Activated naive CD4-positive, alpha-beta T cell treated with anti-CD3 and anti-CD28 coated beads for 36 hours (primary cell): ENCODE data around the gene CD28. TPM values are rescaled to one million over a fixed set of nuclear protein-coding genes. Genes with fewer than 3 reads are reported as not detected.
"Not testable (repeated sequence)": the region's sequence is repeated elsewhere in the genome, so short reads cannot be mapped to it uniquely, and the experiment has no call there.

ENCODE experiments used
- CTCF ChIA-PET: fragments of 350-600 bp; sonication (Branson Sonifier 250); formaldehyde crosslinking; loops from one replicate; lab custom pipeline; 2021; ENCODE audit warnings: antibody characterized with exemption; lab: Charles Lee
- DNase-seq: peaks from one replicate; pipeline ENCODE4 v3.0.0-alpha.2; 2020
- H3K27ac Mint-ChIP-seq: one replicate; pipeline ENCODE4 v1.8.0; 2021; ENCODE audit warnings: mild to moderate bottlenecking, mixed read lengths
- H3K27me3 Mint-ChIP-seq: one replicate; pipeline ENCODE4 v1.8.0; 2021; ENCODE audit warnings: low read depth, mixed read lengths
- H3K36me3 Mint-ChIP-seq: one replicate; pipeline ENCODE4 v1.8.0; 2021; ENCODE audit warnings: low read depth, mixed read lengths
- H3K4me1 Mint-ChIP-seq: one replicate; pipeline ENCODE4 v1.8.0; 2021; ENCODE audit warnings: low read depth, mixed read lengths
- H3K4me3 Mint-ChIP-seq: one replicate; pipeline ENCODE4 v1.8.0; 2021; ENCODE audit warnings: mild to moderate bottlenecking, moderate library complexity, mixed read lengths
- H3K9me3 Mint-ChIP-seq: one replicate; pipeline ENCODE4 v1.8.0; 2021; ENCODE audit warnings: mixed read lengths
- intact Hi-C: fragments of 100-400 bp; cut with micrococcal nuclease; formaldehyde crosslinking; loops from one replicate; pipeline ENCODE4 v1.15.1; 2023
- total RNA-seq, 2 experiments: library from RNA; stranded (reverse); gene quantifications; one replicate each; pipeline ENCODE4 v1.2.3, GENCODE V29; 2021

CD28 gene
- total RNA-seq, 2 experiments from 2014 or later = 165 to 167 TPM

- Mint-ChIP-seq H3K27ac (no peak overlapping the region), H3K36me3 (no peaks in the 10 kb centered on the region), H3K27me3 (no peaks in the 10 kb centered on the region), H3K9me3 (no peaks in the 10 kb centered on the region), H3K4me1 (peaks cover 16% of the 10 kb centered on the region), H3K4me3 (no peak overlapping the region)
- CTCF ChIA-PET = interaction anchor here (0.7 to 0.8 kb wide), 2 partner anchors 107 to 127 kb away, joined by 3 read pairs; no protein-coding TSS in a partner anchor
- no peak for DNase-seq
- intact Hi-C loops = no loop called here
Observed at GRCh38 chr2:203689426-203690116, 16.9 kb upstream of the CD28 start.

- intact Hi-C loops = no loop called here
- Mint-ChIP-seq H3K27ac (no peak overlapping the region), H3K36me3 (no peaks in the 10 kb centered on the region), H3K27me3 (no peaks in the 10 kb centered on the region), H3K9me3 (no peaks in the 10 kb centered on the region), H3K4me1 (peaks cover 16% of the 10 kb centered on the region), H3K4me3 (no peak overlapping the region)
- no peak for DNase-seq
- CTCF ChIA-PET = interaction anchor here (0.5 kb wide), 1 partner anchor 207 kb away, joined by 4 read pairs; no protein-coding TSS in a partner anchor
Observed at GRCh38 chr2:203690117-203690431, 16.4 kb upstream of the CD28 start.

- no peaks in the 10 kb centered on the region for H3K36me3 Mint-ChIP-seq
- H3K27me3 Mint-ChIP-seq = no peaks in the 10 kb centered on the region
- no peak overlapping the region for H3K27ac Mint-ChIP-seq
- CTCF ChIA-PET = interaction anchor here (0.5 kb wide), 1 partner anchor 207 kb away, joined by 4 read pairs; no protein-coding TSS in a partner anchor
- no peaks in the 10 kb centered on the region for H3K9me3 Mint-ChIP-seq
- peaks cover 16% of the 10 kb centered on the region for H3K4me1 Mint-ChIP-seq
- no peak for DNase-seq
- intact Hi-C loops = no loop called here
- H3K4me3 Mint-ChIP-seq = no peak overlapping the region
Observed at GRCh38 chr2:203690441-203691047, 15.9 kb upstream of the CD28 start.

GRCh38 chr2:203691149-203691548 is 15.3 kb upstream of the CD28 start:
- Mint-ChIP-seq H3K27me3 (no peaks in the 10 kb centered on the region), H3K4me1 (peaks cover 16% of the 10 kb centered on the region), H3K4me3 (no peak overlapping the region), H3K9me3 (no peaks in the 10 kb centered on the region), H3K27ac (no peak overlapping the region), H3K36me3 (no peaks in the 10 kb centered on the region)
- DNase-seq = no peak
- CTCF ChIA-PET = no interaction called here
- intact Hi-C loops = no loop called here

- H3K4me1 Mint-ChIP-seq = peaks cover 16% of the 10 kb centered on the region
- intact Hi-C loops = no loop called here
- CTCF ChIA-PET = interaction anchor here (0.6 kb wide), 1 partner anchor 8 kb away, joined by 3 read pairs; no protein-coding TSS in a partner anchor
- H3K9me3 Mint-ChIP-seq = no peaks in the 10 kb centered on the region
- H3K27me3 Mint-ChIP-seq = no peaks in the 10 kb centered on the region
- DNase-seq = no peak
- H3K27ac Mint-ChIP-seq = no peak overlapping the region
- no peak overlapping the region for H3K4me3 Mint-ChIP-seq
- no peaks in the 10 kb centered on the region for H3K36me3 Mint-ChIP-seq
Observed at GRCh38 chr2:203692031-203692710, 14.3 kb upstream of the CD28 start.

GRCh38 chr2:203693242-203693879 is 13.1 kb upstream of the CD28 start:
- no peaks in the 10 kb centered on the region for H3K9me3 Mint-ChIP-seq
- peaks cover 16% of the 10 kb centered on the region for H3K4me1 Mint-ChIP-seq
- H3K36me3 Mint-ChIP-seq = no peaks in the 10 kb centered on the region
- H3K4me3 Mint-ChIP-seq = no peak overlapping the region
- CTCF ChIA-PET = interaction anchor here (0.7 to 1.1 kb wide), 2 partner anchors 11 to 27 kb away, joined by 4 read pairs; no protein-coding TSS in a partner anchor
- H3K27me3 Mint-ChIP-seq = no peaks in the 10 kb centered on the region
- intact Hi-C loops = no loop called here
- H3K27ac Mint-ChIP-seq = no peak overlapping the region
- DNase-seq = no peak

GRCh38 chr2:203694191-203694590 is 12.2 kb upstream of the CD28 start:
- H3K36me3 Mint-ChIP-seq = no peaks in the 10 kb centered on the region
- no peak overlapping the region for H3K27ac Mint-ChIP-seq
- peaks cover 16% of the 10 kb centered on the region for H3K4me1 Mint-ChIP-seq
- no peak overlapping the region for H3K4me3 Mint-ChIP-seq
- no peak for DNase-seq
- H3K27me3 Mint-ChIP-seq = no peaks in the 10 kb centered on the region
- intact Hi-C loops = no loop called here
- H3K9me3 Mint-ChIP-seq = no peaks in the 10 kb centered on the region
- CTCF ChIA-PET = interaction anchor here (0.7 to 1.4 kb wide), 5 partner anchors 8 to 38 kb away, joined by 3 to 4 read pairs (median 4); no protein-coding TSS in a partner anchor

- no peak for DNase-seq
- CTCF ChIA-PET = no interaction called here
- intact Hi-C loops = no loop called here
- Mint-ChIP-seq H3K27me3 (no peaks in the 10 kb centered on the region), H3K27ac (no peak overlapping the region), H3K36me3 (no peaks in the 10 kb centered on the region), H3K9me3 (no peaks in the 10 kb centered on the region), H3K4me1 (peaks cover 16% of the 10 kb centered on the region), H3K4me3 (no peak overlapping the region)
Observed at GRCh38 chr2:203697190-203697589, 9.2 kb upstream of the CD28 start.

GRCh38 chr2:203697763-203698162 is 8.7 kb upstream of the CD28 start:
- H3K9me3 Mint-ChIP-seq, H3K36me3 Mint-ChIP-seq, H3K27me3 Mint-ChIP-seq, intact Hi-C loops, H3K27ac Mint-ChIP-seq, DNase-seq, CTCF ChIA-PET, H3K4me3 Mint-ChIP-seq: not testable (repeated sequence)
- H3K4me1 Mint-ChIP-seq = peaks cover 17% of the 10 kb centered on the region

- H3K27me3 Mint-ChIP-seq, DNase-seq, H3K27ac Mint-ChIP-seq, H3K4me3 Mint-ChIP-seq, intact Hi-C loops, CTCF ChIA-PET, H3K36me3 Mint-ChIP-seq, H3K9me3 Mint-ChIP-seq: not testable (repeated sequence)
- peaks cover 14% of the 10 kb centered on the region for H3K4me1 Mint-ChIP-seq
Observed at GRCh38 chr2:203698410-203698809, 8.0 kb upstream of the CD28 start.

GRCh38 chr2:203704430-203704829 is 2.0 kb upstream of the CD28 start:
- CTCF ChIA-PET = no interaction called here
- intact Hi-C loops = loop anchor here (2.0 kb wide), 1 partner anchor 48 kb away; no protein-coding TSS in a partner anchor
- H3K4me1 Mint-ChIP-seq = peaks cover 25% of the 10 kb centered on the region

GRCh38 chr2:203705178-203705577 is 1.3 kb upstream of the CD28 start:
- intact Hi-C loops = loop anchor here (1.0 to 5.0 kb wide), 11 partner anchors 13 to 1438 kb away; partner anchors contain the start of gene NOP58
- peaks cover 25% of the 10 kb centered on the region for H3K4me1 Mint-ChIP-seq
- H3K27ac Mint-ChIP-seq = peak overlapping the region; percentile 93
- peaks cover 22% of the 10 kb centered on the region for H3K36me3 Mint-ChIP-seq
- H3K4me3 Mint-ChIP-seq = peak overlapping the region; percentile 89
- CTCF ChIA-PET = interaction anchor here (1.2 kb wide), 1 partner anchor 28 kb away, joined by 3 read pairs; no protein-coding TSS in a partner anchor
- no peaks in the 10 kb centered on the region for H3K27me3 Mint-ChIP-seq
- peak; percentile 80 for DNase-seq
- H3K9me3 Mint-ChIP-seq = peaks cover 7% of the 10 kb centered on the region

More at GRCh38 chr2:203704430-203704829, 2.0 kb upstream of the CD28 start:
- peak overlapping the region; percentile 20 for H3K4me3 Mint-ChIP-seq
- peak overlapping the region; percentile 93 for H3K27ac Mint-ChIP-seq
- peaks cover 7% of the 10 kb centered on the region for H3K9me3 Mint-ChIP-seq
- peaks cover 22% of the 10 kb centered on the region for H3K36me3 Mint-ChIP-seq
- no peaks in the 10 kb centered on the region for H3K27me3 Mint-ChIP-seq
- DNase-seq = no peak
